ENCODE results near the gene SNAPC4. TPM values are rescaled to one million over a fixed set of nuclear protein-coding genes. Genes with fewer than 3 reads are reported as not detected.

The SNAPC4 gene
- total RNA-seq, 1 experiment from 2014 or later = 10.8 TPM

DNA sequence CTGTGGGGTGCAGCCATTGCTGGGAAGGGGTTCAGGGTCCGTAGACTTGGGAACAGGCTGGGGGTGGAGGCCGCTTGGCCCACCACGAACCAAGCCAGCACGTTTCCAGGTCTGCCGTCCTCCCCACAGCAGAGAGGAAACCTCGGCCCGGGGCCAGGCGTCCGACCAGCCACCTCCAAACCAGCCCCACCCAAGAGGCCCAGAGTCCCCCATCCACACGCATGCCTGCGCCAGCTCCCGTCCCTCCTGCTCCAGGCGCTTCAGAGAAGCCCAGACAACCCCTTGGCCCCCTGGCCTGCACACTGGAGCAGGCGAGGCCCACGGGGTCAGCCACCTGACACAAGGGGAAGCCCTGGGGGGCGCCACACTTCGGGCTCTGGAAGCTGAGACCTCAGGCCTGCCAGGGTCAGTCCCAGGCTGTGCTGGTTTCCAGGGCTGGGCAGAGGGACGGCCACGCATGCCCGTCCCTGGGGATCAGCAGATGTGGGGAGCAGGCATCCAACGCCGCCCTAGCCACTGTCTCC is 42.7 kb downstream of the SNAPC4 start:
- no peak overlapping the region for H3K4me3 ChIP-seq (ENCODE audit: low read depth in 2 of 2, low read length in 2 of 2)
- no peaks in the 10 kb centered on the region for H3K9me3 ChIP-seq (ENCODE audit: control insufficient read depth, insufficient read depth, low read depth, low read length)
- TF ChIP-seq TCF7L2 (IDR thresholded peaks at IDR 0.05; ENCODE audit: low read depth, low read length) (no peak), POLR2AphosphoS5 (IDR thresholded peaks at IDR 0.05; ENCODE audit: low read depth, low read length) (no peak), SIN3A (IDR thresholded peaks at IDR 0.05; ENCODE audit: borderline replicate concordance, insufficient read depth, low read depth, low read length) (no peak)
- TF ChIP-seq, protein P1, sequence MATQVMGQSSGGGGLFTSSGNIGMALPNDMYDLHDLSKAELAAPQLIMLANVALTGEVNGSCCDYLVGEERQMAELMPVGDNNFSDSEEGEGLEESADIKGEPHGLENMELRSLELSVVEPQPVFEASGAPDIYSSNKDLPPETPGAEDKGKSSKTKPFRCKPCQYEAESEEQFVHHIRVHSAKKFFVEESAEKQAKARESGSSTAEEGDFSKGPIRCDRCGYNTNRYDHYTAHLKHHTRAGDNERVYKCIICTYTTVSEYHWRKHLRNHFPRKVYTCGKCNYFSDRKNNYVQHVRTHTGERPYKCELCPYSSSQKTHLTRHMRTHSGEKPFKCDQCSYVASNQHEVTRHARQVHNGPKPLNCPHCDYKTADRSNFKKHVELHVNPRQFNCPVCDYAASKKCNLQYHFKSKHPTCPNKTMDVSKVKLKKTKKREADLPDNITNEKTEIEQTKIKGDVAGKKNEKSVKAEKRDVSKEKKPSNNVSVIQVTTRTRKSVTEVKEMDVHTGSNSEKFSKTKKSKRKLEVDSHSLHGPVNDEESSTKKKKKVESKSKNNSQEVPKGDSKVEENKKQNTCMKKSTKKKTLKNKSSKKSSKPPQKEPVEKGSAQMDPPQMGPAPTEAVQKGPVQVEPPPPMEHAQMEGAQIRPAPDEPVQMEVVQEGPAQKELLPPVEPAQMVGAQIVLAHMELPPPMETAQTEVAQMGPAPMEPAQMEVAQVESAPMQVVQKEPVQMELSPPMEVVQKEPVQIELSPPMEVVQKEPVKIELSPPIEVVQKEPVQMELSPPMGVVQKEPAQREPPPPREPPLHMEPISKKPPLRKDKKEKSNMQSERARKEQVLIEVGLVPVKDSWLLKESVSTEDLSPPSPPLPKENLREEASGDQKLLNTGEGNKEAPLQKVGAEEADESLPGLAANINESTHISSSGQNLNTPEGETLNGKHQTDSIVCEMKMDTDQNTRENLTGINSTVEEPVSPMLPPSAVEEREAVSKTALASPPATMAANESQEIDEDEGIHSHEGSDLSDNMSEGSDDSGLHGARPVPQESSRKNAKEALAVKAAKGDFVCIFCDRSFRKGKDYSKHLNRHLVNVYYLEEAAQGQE (IDR thresholded peaks at IDR 0.05; ENCODE audit: insufficient read depth in 1 of 2, low read depth in 2 of 2, low read length in 1 of 2) = no peak
- TF ChIP-seq, protein P2, sequence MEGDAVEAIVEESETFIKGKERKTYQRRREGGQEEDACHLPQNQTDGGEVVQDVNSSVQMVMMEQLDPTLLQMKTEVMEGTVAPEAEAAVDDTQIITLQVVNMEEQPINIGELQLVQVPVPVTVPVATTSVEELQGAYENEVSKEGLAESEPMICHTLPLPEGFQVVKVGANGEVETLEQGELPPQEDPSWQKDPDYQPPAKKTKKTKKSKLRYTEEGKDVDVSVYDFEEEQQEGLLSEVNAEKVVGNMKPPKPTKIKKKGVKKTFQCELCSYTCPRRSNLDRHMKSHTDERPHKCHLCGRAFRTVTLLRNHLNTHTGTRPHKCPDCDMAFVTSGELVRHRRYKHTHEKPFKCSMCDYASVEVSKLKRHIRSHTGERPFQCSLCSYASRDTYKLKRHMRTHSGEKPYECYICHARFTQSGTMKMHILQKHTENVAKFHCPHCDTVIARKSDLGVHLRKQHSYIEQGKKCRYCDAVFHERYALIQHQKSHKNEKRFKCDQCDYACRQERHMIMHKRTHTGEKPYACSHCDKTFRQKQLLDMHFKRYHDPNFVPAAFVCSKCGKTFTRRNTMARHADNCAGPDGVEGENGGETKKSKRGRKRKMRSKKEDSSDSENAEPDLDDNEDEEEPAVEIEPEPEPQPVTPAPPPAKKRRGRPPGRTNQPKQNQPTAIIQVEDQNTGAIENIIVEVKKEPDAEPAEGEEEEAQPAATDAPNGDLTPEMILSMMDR (IDR thresholded peaks at IDR 0.05) = no peak
- no peak for ATAC-seq
- intact Hi-C loops (cut with micrococcal nuclease; ENCODE audit: unreplicated experiment) (no loop called here), in situ Hi-C loops (cut with HindIII; ENCODE audit: low pct_unique_long_range_greater_than_20kb, low sequenced_read_pairs) (no loop called here)
- peaks cover 19% of the 10 kb centered on the region for H3K4me1 ChIP-seq (ENCODE audit: control insufficient read depth, insufficient read depth, low read length)
- H3K27ac ChIP-seq (ENCODE audit: low read length) = no peak overlapping the region
- POLR2A ChIA-PET = no interaction called here
- CTCF ChIA-PET = no interaction called here
- no peaks in the 10 kb centered on the region for H3K27me3 ChIP-seq (ENCODE audit: control insufficient read depth, insufficient read depth, low read length)
- BruUV-seq (replicated peaks) = no TSS peak
- no peak for DNase-seq (ENCODE audit: low read depth, low spot score)
- no peaks in the 10 kb centered on the region for H3K36me3 ChIP-seq (ENCODE audit: control insufficient read depth, insufficient read depth, low read length)

DNA sequence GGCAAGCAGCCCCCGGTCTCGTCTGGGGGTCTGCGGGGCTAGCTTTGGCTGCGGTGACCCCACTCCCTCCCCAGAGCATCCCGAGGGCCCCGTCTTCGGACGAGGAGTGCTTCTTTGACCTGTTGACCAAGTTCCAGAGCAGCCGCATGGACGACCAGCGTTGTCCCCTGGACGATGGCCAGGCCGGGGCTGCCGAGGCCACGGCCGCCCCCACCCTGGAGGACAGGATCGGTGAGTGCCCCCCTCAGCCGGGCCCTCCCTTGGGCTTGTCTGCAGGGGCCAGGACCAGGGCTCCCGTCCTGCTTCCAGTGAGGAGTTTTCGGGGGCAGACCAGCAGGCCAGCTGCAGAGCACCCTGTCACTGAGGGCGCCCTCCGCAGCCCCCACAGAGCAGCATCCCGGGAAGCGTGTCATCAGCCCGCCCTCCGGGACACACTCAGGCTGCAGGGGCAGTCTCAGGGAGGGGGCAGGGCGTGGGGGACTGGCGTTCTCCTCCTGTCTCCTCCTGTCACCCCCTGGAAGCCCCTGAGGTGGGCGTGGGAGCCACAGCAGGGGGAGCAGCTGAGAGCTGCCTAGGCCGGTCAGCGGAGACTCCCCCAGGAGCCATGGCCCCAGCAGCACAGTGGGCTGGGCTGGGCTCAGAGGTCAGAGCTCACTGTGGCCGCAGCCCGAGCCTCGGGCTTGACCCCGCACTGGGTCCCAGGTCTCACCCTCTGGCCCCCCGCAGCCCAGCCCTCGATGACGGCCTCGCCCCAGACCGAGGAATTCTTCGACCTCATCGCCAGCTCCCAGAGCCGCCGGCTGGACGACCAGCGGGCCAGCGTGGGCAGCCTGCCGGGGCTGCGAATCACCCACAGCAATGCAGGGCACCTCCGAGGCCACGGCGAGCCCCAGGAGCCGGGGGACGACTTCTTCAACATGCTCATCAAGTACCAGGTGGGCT is 44.1 kb downstream of the SNAPC4 start:
- intact Hi-C loops (cut with micrococcal nuclease; ENCODE audit: unreplicated experiment) = no loop called here
- no TSS peak for BruUV-seq (replicated peaks)
- CTCF ChIA-PET = no interaction called here
- DNase-seq (ENCODE audit: low read depth, low spot score) (no peak), ATAC-seq (no peak)
- TF ChIP-seq, protein P2 (IDR thresholded peaks at IDR 0.05) = no peak
- no peak for TF ChIP-seq POLR2AphosphoS5 (IDR thresholded peaks at IDR 0.05; ENCODE audit: low read depth, low read length)
- TF ChIP-seq TCF7L2 (IDR thresholded peaks at IDR 0.05; ENCODE audit: low read depth, low read length) = no peak
- TF ChIP-seq, protein P1 (IDR thresholded peaks at IDR 0.05; ENCODE audit: insufficient read depth in 1 of 2, low read depth in 2 of 2, low read length in 1 of 2) = no peak
- TF ChIP-seq SIN3A (IDR thresholded peaks at IDR 0.05; ENCODE audit: borderline replicate concordance, insufficient read depth, low read depth, low read length) = no peak
- Histone ChIP-seq H3K4me1 (ENCODE audit: control insufficient read depth, insufficient read depth, low read length) (peaks cover 19% of the 10 kb centered on the region), H3K4me3 (ENCODE audit: low read depth in 2 of 2, low read length in 2 of 2) (no peak overlapping the region), H3K27ac (ENCODE audit: low read length) (no peak overlapping the region), H3K36me3 (ENCODE audit: control insufficient read depth, insufficient read depth, low read length) (no peaks in the 10 kb centered on the region), H3K9me3 (ENCODE audit: control insufficient read depth, insufficient read depth, low read depth, low read length) (no peaks in the 10 kb centered on the region), H3K27me3 (ENCODE audit: control insufficient read depth, insufficient read depth, low read length) (no peaks in the 10 kb centered on the region)
- POLR2A ChIA-PET = no interaction called here
- in situ Hi-C loops (cut with HindIII; ENCODE audit: low pct_unique_long_range_greater_than_20kb, low sequenced_read_pairs) = no loop called here
